Adrenal gland (tissue), 12 donors: ENCODE measurements around the gene PPP1R1C. TPM values are rescaled to one million over a fixed set of nuclear protein-coding genes. Genes with fewer than 3 reads are reported as not detected.

ENCODE experiments used
- DNase-seq, 7 donors: peaks; one replicate each; pipeline ENCODE4 v3.0.0-alpha.2; 2019 to 2020
- H3K27ac ChIP-seq, 5 donors: fragments of 200-600 bp; sonication (generic) in 4 of 5; 1 replicate in 3 of 5; 2 replicates in 2 of 5; pipeline versions ENCODE4 v1.5.1 to v1.8.0; 2016 to 2020; ENCODE audit warnings: mild to moderate bottlenecking in 1 of 5
- H3K27me3 ChIP-seq: fragments of 200-600 bp; 2 replicates; pipeline ENCODE4 v1.8.0; 2021
- H3K36me3 ChIP-seq, 2 donors: fragments of 200-600 bp; replicated peaks in 1 of 2; 1 replicate in 1 of 2; 2 replicates in 1 of 2; pipeline versions ENCODE4 v1.5.1 to v1.8.0; 2018 to 2022
- H3K4me1 ChIP-seq, 2 donors: fragments of 200-600 bp; replicated peaks in 1 of 2; 1 replicate in 1 of 2; 2 replicates in 1 of 2; pipeline versions ENCODE4 v1.5.1 to v1.8.0; 2018 to 2021
- H3K4me3 ChIP-seq, 4 donors: fragments of 200-600 bp; sonication (generic) in 3 of 4; one replicate each; pipeline ENCODE4 v1.5.1; 2016 to 2018
- H3K9me3 ChIP-seq, 3 donors: fragments of 200-600 bp; sonication (generic) in 1 of 3; replicated peaks in 1 of 3; 1 replicate in 2 of 3; 2 replicates in 1 of 3; pipeline versions ENCODE4 v1.5.1 to v1.8.0; 2016 to 2021
- CTCF ChIP-seq, 6 experiments: fragments of 450-650 bp in 4 of 6; fragments of 200-600 bp in 2 of 6; sonication (generic) in 1 of 6; IDR thresholded peaks; 1 replicate in 5 of 6; 2 replicates in 1 of 6; pipeline versions ENCODE4 v1.5.1 to v1.8.0; 2016 to 2021; ENCODE audit warnings: antibody characterized with exemption in 6 of 6, mild to moderate bottlenecking in 2 of 6, moderate library complexity in 1 of 6
- POLR2A ChIP-seq, 2 donors: fragments of 450-650 bp; IDR thresholded peaks; one replicate each; pipeline ENCODE4 v1.6.1; 2017; ENCODE audit warnings: antibody characterized with exemption in 2 of 2, mild to moderate bottlenecking in 2 of 2, moderate library complexity in 1 of 2
- WGBS, 4 donors: extraction: QIAGEN DNeasy Blood & Tissue Kit in 2 of 4; methylation state at CpG; one replicate each; pipeline versions ENCODE4 v1.1.5 to v1.1.7; 2013 to 2017; 5-methylcytosine and 5-hydroxymethylcytosine counted together
- intact Hi-C, 2 donors: fragments of 100-400 bp; cut with DNase I; formaldehyde crosslinking; loops; one replicate each; pipeline versions ENCODE4 v1.14.1 to v1.15.0; 2022 to 2023
- polyA plus RNA-seq, 3 donors: library from polyadenylated mRNA; stranded (reverse); fragments of 200-250 nt in 2 of 3; fragments of 350-450 nt in 1 of 3; fragmentation: Illumina TruSeq in 1 of 3; extraction: RNeasy Lipid Tissue Mini Kit (QIAGEN cat#74804) in 1 of 3; gene quantifications; one replicate each; pipeline ENCODE4 v1.2.3, GENCODE V29; 2013 to 2014
- total RNA-seq, 9 donors: library from RNA; depleted of rRNA in 4 of 9; stranded (reverse); fragments of >200 nt in 4 of 9; fragments of 120-200 nt in 1 of 9; fragmentation: NEBNext Ultra II Directional in 1 of 9; extraction: Animal tissue kit (Norgen Biotek cat#: 25700) in 1 of 9; gene quantifications; one replicate each; pipeline versions ENCODE4 v1.1.0 to v1.2.4, GENCODE V29; 2013 to 2023
- donor health status: healthy with polysubstance abuse.
- donor health status: Bipolar disorder and iron deficiency.
- donor health status: DM: yes; HTN: yes; CAD: no.
- donor health status: DM: no; HTN: no; CAD: no.
- donor health status: DM: no; HTN: no; CAD: no.
- donor health status: DM: yes; HTN: yes; CAD: no.

PPP1R1C gene
- total and polyA plus RNA-seq, 12 donors, result 0.29 to 5.9 (median 1.4) TPM; not detected in 3

GRCh38 chr2:181972431-181973170, 13.1 kb upstream of the PPP1R1C start:
- Histone ChIP-seq H3K9me3 (no peaks in the 10 kb centered on the region), H3K27ac (no peak overlapping the region), H3K4me1 (no peaks in the 10 kb centered on the region), H3K36me3 (no peaks in the 10 kb centered on the region), H3K4me3 (no peak overlapping the region), H3K27me3 (no peaks in the 10 kb centered on the region)
- TF ChIP-seq POLR2A (IDR thresholded peaks at IDR 0.05), result no peak
- no peak for TF ChIP-seq CTCF (IDR thresholded peaks at IDR 0.05)
- intact Hi-C loops, result no loop called here
- no peak for DNase-seq
- 84 to 90% (median 88%) methylated on average over 5 of the region's 5 CpGs for WGBS, 4 donors

GRCh38 chr2:181973171-181973783, 12.4 kb upstream of the PPP1R1C start:
- Histone ChIP-seq H3K9me3 (no peaks in the 10 kb centered on the region), H3K27ac (no peak overlapping the region), H3K27me3 (no peaks in the 10 kb centered on the region), H3K36me3 (no peaks in the 10 kb centered on the region), H3K4me1 (no peaks in the 10 kb centered on the region), H3K4me3 (no peak overlapping the region)
- TF ChIP-seq POLR2A (IDR thresholded peaks at IDR 0.05), result no peak
- no peak for TF ChIP-seq CTCF (IDR thresholded peaks at IDR 0.05)
- intact Hi-C loops, result no loop called here
- WGBS, 4 donors, result 75 to 82% (median 78%) methylated on average over 5 of the region's 5 CpGs
- DNase-seq, result no peak

- Histone ChIP-seq H3K36me3 (no peaks in the 10 kb centered on the region), H3K27me3 (no peaks in the 10 kb centered on the region), H3K4me3 (no peak overlapping the region), H3K4me1 (no peaks in the 10 kb centered on the region), H3K9me3 (no peaks in the 10 kb centered on the region), H3K27ac (no peak overlapping the region)
- TF ChIP-seq POLR2A (IDR thresholded peaks at IDR 0.05) (no peak), CTCF (IDR thresholded peaks at IDR 0.05) (no peak)
- DNase-seq, result no peak
- intact Hi-C loops, result no loop called here
- 74 to 95% (median 81%) methylated on average over 3 to 5 of the region's 5 CpGs for WGBS, 4 donors
Observed at GRCh38 chr2:181977661-181978350, 7.8 kb upstream of the PPP1R1C start.

- intact Hi-C loops, result no loop called here
- no peak overlapping the region for H3K27ac ChIP-seq
- no peak for DNase-seq
- H3K36me3 ChIP-seq, result no peaks in the 10 kb centered on the region
- H3K27me3 ChIP-seq, result no peaks in the 10 kb centered on the region
- no peaks in the 10 kb centered on the region for H3K4me1 ChIP-seq
- whole genome bisulfite sequencing, 4 donors, result 70 to 83% (median 78%) methylated on average over 2 of the region's 2 CpGs
- H3K9me3 ChIP-seq, result no peaks in the 10 kb centered on the region
- TF ChIP-seq CTCF (IDR thresholded peaks at IDR 0.05) (no peak), POLR2A (IDR thresholded peaks at IDR 0.05) (no peak)
- no peak overlapping the region for H3K4me3 ChIP-seq
Observed at GRCh38 chr2:181978351-181979150, 7.1 kb upstream of the PPP1R1C start.
